GM19468 (cell line): ENCODE measurements around the gene KLHL11.
"Not testable (repeated sequence)": the region's sequence is repeated elsewhere in the genome, so short reads cannot be mapped to it uniquely, and the experiment has no call there.

Experiments used
- ATAC-seq: cut with Tn5 transposase; IDR thresholded peaks from one replicate; pipeline ENCODE4 v1.9.1; 2021; ENCODE audit warnings: mild to moderate bottlenecking, moderate library complexity, moderate number of reproducible peaks; ENCODE audit not compliant: unreplicated experiment; ENCODE audit errors: extremely low read depth

The KLHL11 gene

DNA sequence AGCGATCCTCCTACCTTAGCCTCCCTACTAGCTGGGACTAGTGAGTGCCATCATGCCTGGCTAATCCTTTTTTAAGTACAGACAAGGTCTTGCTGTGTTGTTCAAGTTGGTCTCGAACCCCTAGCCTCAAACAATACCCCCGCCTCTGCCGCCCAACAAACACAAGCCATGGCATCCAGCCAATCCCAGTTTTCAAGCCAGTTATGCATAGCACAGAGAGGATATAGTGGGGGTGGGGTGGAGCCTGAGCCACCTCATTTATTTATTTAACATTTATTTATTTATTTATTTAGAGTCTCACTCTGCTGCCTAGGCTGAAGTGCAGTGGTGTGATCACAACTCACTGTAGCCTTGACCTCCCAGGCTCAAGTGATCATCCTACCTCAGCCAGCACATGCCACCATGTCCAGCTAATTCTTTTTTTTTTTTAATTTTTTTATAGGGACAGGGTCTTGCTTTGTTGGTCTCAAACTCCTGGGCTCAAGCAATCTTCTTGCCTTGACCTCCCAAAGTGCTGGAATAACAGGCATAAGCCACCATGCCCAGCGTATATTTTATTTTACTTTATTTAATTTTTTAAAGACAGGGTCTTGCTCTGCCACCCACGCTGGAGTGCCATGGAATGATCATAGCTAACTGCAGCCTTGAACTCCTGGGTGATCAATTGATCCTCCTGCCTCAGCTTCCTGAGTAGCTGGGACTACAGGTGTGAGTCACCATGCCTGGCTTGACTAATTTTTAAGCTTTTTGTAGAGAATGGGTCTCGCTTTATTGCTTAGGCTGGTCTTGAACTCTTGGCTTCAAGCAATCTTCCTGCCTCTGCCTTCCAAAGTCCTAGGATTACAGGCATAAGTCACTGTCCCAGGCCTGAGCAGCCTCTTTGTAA lies 26.2 kb upstream of the KLHL11 start:
- ATAC-seq, result no peak

DNA sequence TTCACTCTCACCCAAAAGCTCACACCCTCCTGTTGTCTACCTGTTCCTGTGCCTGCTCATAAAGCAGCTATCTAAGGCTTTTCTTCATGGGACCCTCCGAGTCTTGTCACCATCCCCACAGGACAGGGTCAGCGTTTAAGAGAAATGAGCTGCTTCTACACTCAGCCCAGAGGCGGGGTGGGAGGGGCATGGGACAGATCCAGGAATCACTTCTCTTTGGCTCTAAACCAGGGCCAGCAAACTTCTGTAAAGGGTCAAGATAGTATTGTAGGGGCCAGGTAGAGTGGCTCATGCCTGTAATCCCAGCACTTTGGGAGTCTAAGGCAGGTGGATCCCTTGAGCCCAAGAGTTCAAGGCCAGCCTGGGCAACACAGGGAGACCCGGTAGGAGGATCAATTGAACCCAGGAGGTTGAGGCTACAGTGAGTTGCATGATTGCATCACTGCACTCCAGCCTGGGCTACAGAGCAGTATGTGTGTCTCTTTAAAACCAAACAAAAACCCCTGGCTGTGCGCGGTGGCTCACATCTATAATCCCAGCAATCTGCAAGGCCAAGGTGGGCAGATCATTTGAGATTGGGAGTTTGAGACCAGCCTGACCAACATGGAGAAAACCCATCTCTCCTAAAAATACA lies 23.2 kb upstream of the KLHL11 start:
- no peak for ATAC-seq

DNA sequence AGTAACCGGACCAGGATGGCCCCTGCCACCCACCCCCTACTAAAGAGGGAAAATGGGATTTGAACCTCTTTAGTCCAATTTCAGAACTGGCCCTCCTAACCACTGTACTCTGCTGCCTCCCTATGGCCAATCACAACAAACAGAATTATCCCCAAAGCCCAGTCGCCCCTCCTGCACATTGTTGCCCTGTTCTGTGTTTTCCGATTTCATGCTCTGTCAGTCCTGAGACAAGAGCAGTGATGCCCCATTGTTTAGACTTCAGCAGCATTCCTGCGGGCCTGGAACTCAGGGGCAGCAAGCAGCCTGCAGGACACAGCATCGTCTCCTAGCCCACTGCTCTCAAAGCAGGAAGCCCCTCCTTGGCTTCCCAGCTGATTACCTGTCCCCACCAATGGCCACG lies 20.5 kb upstream of the KLHL11 start:
- no peak for ATAC-seq

DNA sequence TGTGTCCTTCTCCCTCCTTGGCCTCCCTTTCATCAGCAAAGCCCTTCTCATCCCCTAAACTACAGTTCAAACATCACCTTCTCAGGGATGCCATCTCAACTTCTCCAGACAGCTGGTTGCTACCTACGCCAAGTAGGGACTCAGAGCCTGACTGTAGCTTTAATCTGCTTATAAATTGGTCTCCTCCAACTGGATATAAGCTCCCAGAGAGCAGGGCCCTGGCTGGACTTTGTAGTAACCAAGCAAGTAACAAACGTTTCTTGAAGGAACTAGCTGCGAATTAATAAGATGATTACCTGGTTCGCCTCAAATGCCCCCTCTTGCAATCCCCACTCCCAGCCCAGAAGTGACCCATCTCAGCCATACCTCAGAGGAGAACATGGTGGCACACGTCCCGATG lies 17.5 kb upstream of the KLHL11 start:
- ATAC-seq, result no peak

DNA sequence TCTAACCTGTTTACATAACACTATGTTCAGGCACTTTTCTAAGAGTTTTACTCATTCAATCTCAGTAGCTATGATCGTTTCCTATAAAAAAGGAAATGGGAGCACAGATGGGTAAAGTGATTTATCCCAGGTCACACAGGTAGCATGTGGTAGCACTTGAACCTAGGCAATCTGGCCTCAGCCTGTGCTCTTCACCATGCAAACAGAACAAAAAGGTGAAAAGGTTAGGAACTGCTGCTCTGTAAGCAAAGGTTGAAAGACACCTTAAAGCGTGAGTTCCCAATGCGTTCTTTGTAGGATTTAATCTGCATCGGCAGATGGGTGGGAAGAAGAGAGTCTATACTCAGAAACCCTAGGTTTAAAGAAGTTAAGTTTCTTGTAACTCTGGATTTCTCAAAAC lies 14.9 kb upstream of the KLHL11 start:
- ATAC-seq, result no peak

DNA sequence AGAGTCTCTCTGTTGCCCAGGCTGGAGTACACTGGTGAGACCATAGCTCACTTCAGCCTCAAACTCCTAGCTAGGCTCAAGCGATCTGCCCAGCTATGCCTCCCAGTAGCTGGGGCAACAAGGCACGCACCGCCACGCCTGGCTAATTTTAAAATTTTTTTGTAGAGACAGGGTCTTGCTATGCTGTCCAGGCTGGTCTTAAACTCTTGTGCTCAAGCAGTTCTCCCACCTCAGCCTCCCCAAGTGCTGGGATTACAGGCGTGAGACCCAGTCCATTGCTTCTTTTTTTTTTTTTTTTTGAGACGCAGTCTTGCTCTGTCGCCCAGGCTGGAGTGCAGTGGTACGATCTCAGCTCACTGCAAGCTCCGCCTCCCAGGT lies 9.1 kb upstream of the KLHL11 start:
- not testable (repeated sequence) for ATAC-seq

- no peak for ATAC-seq
Observed at GRCh38 chr17:41873559-41874292, 8.5 kb upstream of the KLHL11 start.

DNA sequence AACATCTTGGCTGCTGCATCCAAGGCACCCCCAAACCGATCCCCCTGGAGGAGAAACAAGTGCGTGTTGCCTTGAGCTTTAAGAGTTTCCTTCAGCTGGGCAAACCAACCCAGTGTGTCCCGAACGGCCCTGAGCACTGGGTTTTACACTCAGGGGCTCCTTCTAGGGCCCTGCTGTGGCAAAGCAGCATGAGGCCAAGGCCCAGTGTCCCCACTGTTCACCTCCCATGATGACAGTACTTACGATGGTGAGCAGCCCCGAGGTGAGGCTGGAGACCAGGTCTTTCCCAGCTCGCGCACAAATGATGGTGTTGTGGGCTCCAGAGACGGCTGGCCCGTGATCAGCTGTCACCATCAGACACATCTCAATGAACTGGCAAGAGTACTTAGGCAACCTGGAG lies 6.6 kb upstream of the KLHL11 start:
- no peak for ATAC-seq

GRCh38 chr17:41870627-41871026 lies 5.4 kb upstream of the KLHL11 start:
- ATAC-seq, result no peak

- no peak for ATAC-seq
Observed at GRCh38 chr17:41870097-41870496, 4.9 kb upstream of the KLHL11 start.

GRCh38 chr17:41869426-41869825 lies 4.2 kb upstream of the KLHL11 start:
- no peak for ATAC-seq

GRCh38 chr17:41868568-41868967 lies 3.3 kb upstream of the KLHL11 start:
- ATAC-seq, result no peak

- no peak for ATAC-seq
Observed at GRCh38 chr17:41865596-41865893, 322 bp upstream of the KLHL11 start.

DNA sequence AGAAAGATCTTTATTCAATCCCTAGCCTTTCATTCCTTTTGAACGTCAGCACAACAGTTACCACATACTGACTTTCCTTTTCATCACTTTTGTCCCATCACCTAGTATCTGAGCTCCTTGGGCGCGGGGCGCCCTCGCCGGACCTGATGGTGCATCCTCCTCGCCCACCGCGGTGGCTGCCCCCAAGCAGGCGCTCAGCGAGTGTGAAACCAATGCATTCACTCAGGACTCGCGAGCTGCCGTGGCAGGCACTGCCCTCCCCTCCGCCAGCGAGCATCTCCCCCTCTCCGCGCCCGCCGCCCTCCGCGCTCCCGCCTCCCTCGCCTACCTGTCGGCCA lies 756 bp downstream of the KLHL11 start:
- no peak for ATAC-seq

DNA sequence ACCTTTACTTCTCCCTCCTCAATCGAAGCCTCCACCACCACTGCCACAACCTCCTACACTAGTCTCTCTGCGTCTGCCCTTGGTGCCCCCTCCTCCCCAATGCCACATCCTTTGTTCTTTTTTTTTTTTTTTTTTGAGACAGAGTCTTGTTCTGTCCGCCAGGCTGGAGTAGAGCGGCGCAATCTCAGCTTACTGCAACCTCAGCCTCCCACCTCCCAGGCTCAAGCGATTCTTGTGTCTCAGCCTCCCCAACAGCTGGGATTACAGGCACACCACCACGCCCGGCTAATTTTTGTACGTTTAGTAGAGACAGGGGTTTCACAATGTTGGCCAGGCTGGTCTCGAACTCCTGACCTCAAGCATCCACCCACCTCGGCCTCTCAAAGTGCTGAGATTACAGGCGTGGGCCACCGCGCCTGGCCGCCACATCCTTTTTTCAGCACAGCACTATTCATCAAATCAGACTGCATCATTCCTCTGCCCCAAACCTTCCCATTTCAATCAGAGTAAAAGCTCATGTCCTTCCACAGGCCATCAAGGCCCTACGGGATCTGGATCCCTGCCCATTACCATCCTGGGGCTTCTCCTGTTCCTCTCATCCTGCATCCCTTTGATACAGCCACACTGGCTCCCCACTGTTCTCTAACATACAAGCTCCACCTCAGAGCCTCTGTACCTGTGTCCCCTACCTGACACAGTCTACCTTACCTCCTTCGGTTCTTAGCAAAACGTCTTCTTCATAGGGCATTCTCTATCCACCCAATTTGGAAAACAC lies 2.0 kb downstream of the KLHL11 start:
- no peak for ATAC-seq

GRCh38 chr17:41860254-41860931 lies 4.8 kb downstream of the KLHL11 start:
- ATAC-seq, result no peak

GRCh38 chr17:41851382-41851781 lies 13.8 kb downstream of the KLHL11 start:
- ATAC-seq, result not testable (repeated sequence)

GRCh38 chr17:41849251-41849990 lies 15.8 kb downstream of the KLHL11 start:
- no peak for ATAC-seq

- no peak for ATAC-seq
Observed at GRCh38 chr17:41848788-41849187, 16.4 kb downstream of the KLHL11 start.
